HAP-1 (cell line): ENCODE results near the gene SLC45A1.
"Not testable (repeated sequence)": the region's sequence is repeated elsewhere in the genome, so short reads cannot be mapped to it uniquely, and the experiment has no call there.

Source experiments
- DNase-seq, 2 experiments: peaks; one replicate each; pipeline ENCODE4 v3.0.0-alpha.2; 2016 to 2020; ENCODE audit warnings: low spot score in 2 of 2
- H3K27me3 ChIP-seq: fragments of 250-450 bp; sonication (Bioruptor Pico); 2 replicates; pipeline ENCODE4 v1.5.1; 2020; ENCODE audit warnings: low read depth, mild to moderate bottlenecking, moderate library complexity
- H3K36me3 ChIP-seq: fragments of 250-450 bp; sonication (Bioruptor Pico); replicated peaks from 2 replicates; pipeline ENCODE4 v1.5.1; 2020; ENCODE audit warnings: mild to moderate bottlenecking
- H3K4me1 ChIP-seq: fragments of 250-450 bp; sonication (Bioruptor Pico); 2 replicates; pipeline ENCODE4 v1.5.1; 2020; ENCODE audit warnings: mild to moderate bottlenecking
- H3K4me3 ChIP-seq: fragments of 250-450 bp; sonication (Bioruptor Pico); 2 replicates; pipeline ENCODE4 v1.5.1; 2020; ENCODE audit warnings: mild to moderate bottlenecking, moderate library complexity
- H3K9me3 ChIP-seq: fragments of 250-450 bp; sonication (Bioruptor Pico); 2 replicates; pipeline ENCODE4 v1.5.1; 2020; ENCODE audit warnings: mild to moderate bottlenecking, moderate library complexity
- in situ Hi-C: fragments of 300-500 bp; cut with MboI; formaldehyde crosslinking; loops from 3 replicates; pipeline ENCODE4 v1.14.3; 2020; ENCODE audit warnings: low sequenced_read_pairs, inconsistent platforms, mixed read lengths

Gene SLC45A1

GRCh38 chr1:8317647-8318381 lies at the start of gene SLC45A1:
TSS of gene SLC45A1 (plus strand) at chr1:8318114. CDS start at chr1:8324330, 6,216 bp downstream.
- DNase-seq: peak; percentile 38 to 76
- Histone ChIP-seq H3K36me3 (no peaks in the 10 kb centered on the region), H3K4me1 (no peaks in the 10 kb centered on the region), H3K9me3 (no peaks in the 10 kb centered on the region), H3K27me3 (peaks cover 11% of the 10 kb centered on the region), H3K4me3 (peak within 1 kb of the TSS; percentile 18)
- in situ Hi-C loops: loop anchor here (10.0 to 25.0 kb wide), 2 partner anchors 333 to 656 kb away; no protein-coding TSS in a partner anchor

GRCh38 chr1:8273036-8273435 lies 44.9 kb upstream of the SLC45A1 start:
- in situ Hi-C loops: no loop called here
- Histone ChIP-seq H3K4me1 (no peaks in the 10 kb centered on the region), H3K27me3 (no peaks in the 10 kb centered on the region), H3K9me3 (no peaks in the 10 kb centered on the region), H3K36me3 (no peaks in the 10 kb centered on the region), H3K4me3 (no peak overlapping the region)
- no peak for DNase-seq

GRCh38 chr1:8274352-8274751 lies 43.6 kb upstream of the SLC45A1 start:
- no peaks in the 10 kb centered on the region for H3K36me3 ChIP-seq
- DNase-seq: no peak
- H3K4me3 ChIP-seq: no peak overlapping the region
- H3K9me3 ChIP-seq: no peaks in the 10 kb centered on the region
- no peaks in the 10 kb centered on the region for H3K4me1 ChIP-seq
- in situ Hi-C loops: no loop called here
- H3K27me3 ChIP-seq: no peaks in the 10 kb centered on the region

- H3K4me3 ChIP-seq: no peak overlapping the region
- H3K36me3 ChIP-seq: no peaks in the 10 kb centered on the region
- no peaks in the 10 kb centered on the region for H3K9me3 ChIP-seq
- H3K4me1 ChIP-seq: no peaks in the 10 kb centered on the region
- in situ Hi-C loops: no loop called here
- H3K27me3 ChIP-seq: no peaks in the 10 kb centered on the region
- DNase-seq: peak in 1 of 2 experiments; percentile 23
Measured at GRCh38 chr1:8276173-8276914, 41.6 kb upstream of the SLC45A1 start.

- no peaks in the 10 kb centered on the region for H3K9me3 ChIP-seq
- no peaks in the 10 kb centered on the region for H3K27me3 ChIP-seq
- no peaks in the 10 kb centered on the region for H3K4me1 ChIP-seq
- DNase-seq: no peak
- H3K36me3 ChIP-seq: no peaks in the 10 kb centered on the region
- H3K4me3 ChIP-seq: no peak overlapping the region
- in situ Hi-C loops: no loop called here
Measured at GRCh38 chr1:8276932-8277331, 41.0 kb upstream of the SLC45A1 start.

GRCh38 chr1:8278677-8279076 lies 39.2 kb upstream of the SLC45A1 start:
- DNase-seq, H3K4me1 ChIP-seq, H3K27me3 ChIP-seq, in situ Hi-C loops, H3K9me3 ChIP-seq, H3K36me3 ChIP-seq, H3K4me3 ChIP-seq: not testable (repeated sequence)

- Histone ChIP-seq H3K9me3 (no peaks in the 10 kb centered on the region), H3K4me1 (no peaks in the 10 kb centered on the region), H3K4me3 (no peak overlapping the region), H3K36me3 (no peaks in the 10 kb centered on the region), H3K27me3 (peaks cover 5% of the 10 kb centered on the region; the same call in 1 of the 2 replicates)
- DNase-seq: no peak
- in situ Hi-C loops: no loop called here
Measured at GRCh38 chr1:8281843-8282509, 35.9 kb upstream of the SLC45A1 start.

- H3K36me3 ChIP-seq: no peaks in the 10 kb centered on the region
- DNase-seq: no peak
- H3K4me1 ChIP-seq: no peaks in the 10 kb centered on the region
- no peaks in the 10 kb centered on the region for H3K9me3 ChIP-seq
- no peak overlapping the region for H3K4me3 ChIP-seq
- in situ Hi-C loops: no loop called here
- peaks cover 5% of the 10 kb centered on the region; the same call in 1 of the 2 replicates for H3K27me3 ChIP-seq
Measured at GRCh38 chr1:8283058-8283884, 34.6 kb upstream of the SLC45A1 start.

- Histone ChIP-seq H3K9me3 (no peaks in the 10 kb centered on the region), H3K27me3 (peaks cover 5% of the 10 kb centered on the region; the same call in 1 of the 2 replicates), H3K4me3 (no peak overlapping the region), H3K36me3 (no peaks in the 10 kb centered on the region), H3K4me1 (no peaks in the 10 kb centered on the region)
- in situ Hi-C loops: no loop called here
- no peak for DNase-seq
Measured at GRCh38 chr1:8284127-8284526, 33.8 kb upstream of the SLC45A1 start.

GRCh38 chr1:8285103-8285502 lies 32.8 kb upstream of the SLC45A1 start:
- no peak overlapping the region for H3K4me3 ChIP-seq
- no peaks in the 10 kb centered on the region for H3K36me3 ChIP-seq
- in situ Hi-C loops: no loop called here
- DNase-seq: no peak
- H3K9me3 ChIP-seq: no peaks in the 10 kb centered on the region
- H3K4me1 ChIP-seq: no peaks in the 10 kb centered on the region
- H3K27me3 ChIP-seq: peaks cover 5% of the 10 kb centered on the region; the same call in 1 of the 2 replicates

GRCh38 chr1:8285965-8286364 lies 31.9 kb upstream of the SLC45A1 start:
- Histone ChIP-seq H3K27me3 (peaks cover 5% of the 10 kb centered on the region; the same call in 1 of the 2 replicates), H3K36me3 (no peaks in the 10 kb centered on the region), H3K4me1 (no peaks in the 10 kb centered on the region), H3K4me3 (no peak overlapping the region), H3K9me3 (no peaks in the 10 kb centered on the region)
- no peak for DNase-seq
- in situ Hi-C loops: no loop called here

GRCh38 chr1:8293118-8293517 lies 24.8 kb upstream of the SLC45A1 start:
- no peak for DNase-seq
- Histone ChIP-seq H3K4me1 (no peaks in the 10 kb centered on the region), H3K4me3 (no peak overlapping the region), H3K9me3 (no peaks in the 10 kb centered on the region), H3K27me3 (no peaks in the 10 kb centered on the region), H3K36me3 (no peaks in the 10 kb centered on the region)
- in situ Hi-C loops: no loop called here

- Histone ChIP-seq H3K27me3 (no peaks in the 10 kb centered on the region), H3K36me3 (no peaks in the 10 kb centered on the region), H3K9me3 (no peaks in the 10 kb centered on the region), H3K4me1 (no peaks in the 10 kb centered on the region), H3K4me3 (no peak overlapping the region)
- no peak for DNase-seq
- in situ Hi-C loops: no loop called here
Measured at GRCh38 chr1:8293641-8294169, 24.2 kb upstream of the SLC45A1 start.
